ENCODE measurements around the gene LPP. TPM values are rescaled to one million over a fixed set of nuclear protein-coding genes. Genes with fewer than 3 reads are reported as not detected.
"Not testable (repeated sequence)": the region's sequence is repeated elsewhere in the genome, so short reads cannot be mapped to it uniquely, and the experiment has no call there.

The LPP gene
- total RNA-seq, 3 donors from 2014 or later = 262 to 816 (median 325) TPM

DNA sequence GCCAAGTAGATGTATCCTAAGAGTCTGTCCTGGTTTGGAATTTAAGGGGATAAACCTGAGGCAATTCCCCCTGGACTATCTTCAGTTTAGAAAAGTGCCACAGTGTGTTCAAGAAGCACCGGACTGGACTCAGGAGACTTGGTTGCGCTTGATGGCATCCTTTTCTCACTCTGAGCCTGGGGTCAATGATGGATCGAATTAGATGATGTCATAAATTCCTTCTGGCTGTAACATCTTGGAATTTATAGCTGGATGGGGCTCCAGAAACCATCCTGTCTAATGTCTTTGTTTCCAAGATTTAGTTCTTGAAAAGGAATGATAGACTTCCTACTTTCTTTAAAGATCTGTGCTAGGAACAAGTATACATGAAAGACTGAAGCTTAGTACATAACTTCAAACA is 280.6 kb downstream of the LPP start:
- DNase-seq (no peak), ATAC-seq (no peak)
- H3K36me3 ChIP-seq (ENCODE audit: low read depth) = no peaks in the 10 kb centered on the region
- intact Hi-C loops (cut with DNase I, micrococcal nuclease) = no loop called here
- TF ChIP-seq, protein P1, sequence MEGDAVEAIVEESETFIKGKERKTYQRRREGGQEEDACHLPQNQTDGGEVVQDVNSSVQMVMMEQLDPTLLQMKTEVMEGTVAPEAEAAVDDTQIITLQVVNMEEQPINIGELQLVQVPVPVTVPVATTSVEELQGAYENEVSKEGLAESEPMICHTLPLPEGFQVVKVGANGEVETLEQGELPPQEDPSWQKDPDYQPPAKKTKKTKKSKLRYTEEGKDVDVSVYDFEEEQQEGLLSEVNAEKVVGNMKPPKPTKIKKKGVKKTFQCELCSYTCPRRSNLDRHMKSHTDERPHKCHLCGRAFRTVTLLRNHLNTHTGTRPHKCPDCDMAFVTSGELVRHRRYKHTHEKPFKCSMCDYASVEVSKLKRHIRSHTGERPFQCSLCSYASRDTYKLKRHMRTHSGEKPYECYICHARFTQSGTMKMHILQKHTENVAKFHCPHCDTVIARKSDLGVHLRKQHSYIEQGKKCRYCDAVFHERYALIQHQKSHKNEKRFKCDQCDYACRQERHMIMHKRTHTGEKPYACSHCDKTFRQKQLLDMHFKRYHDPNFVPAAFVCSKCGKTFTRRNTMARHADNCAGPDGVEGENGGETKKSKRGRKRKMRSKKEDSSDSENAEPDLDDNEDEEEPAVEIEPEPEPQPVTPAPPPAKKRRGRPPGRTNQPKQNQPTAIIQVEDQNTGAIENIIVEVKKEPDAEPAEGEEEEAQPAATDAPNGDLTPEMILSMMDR (IDR thresholded peaks at IDR 0.05) = no peak
- H3K4me3 ChIP-seq = no peak overlapping the region
- H3K4me1 ChIP-seq (ENCODE audit: low read depth) = peaks cover 26% of the 10 kb centered on the region
- H3K9me3 ChIP-seq = no peaks in the 10 kb centered on the region

DNA sequence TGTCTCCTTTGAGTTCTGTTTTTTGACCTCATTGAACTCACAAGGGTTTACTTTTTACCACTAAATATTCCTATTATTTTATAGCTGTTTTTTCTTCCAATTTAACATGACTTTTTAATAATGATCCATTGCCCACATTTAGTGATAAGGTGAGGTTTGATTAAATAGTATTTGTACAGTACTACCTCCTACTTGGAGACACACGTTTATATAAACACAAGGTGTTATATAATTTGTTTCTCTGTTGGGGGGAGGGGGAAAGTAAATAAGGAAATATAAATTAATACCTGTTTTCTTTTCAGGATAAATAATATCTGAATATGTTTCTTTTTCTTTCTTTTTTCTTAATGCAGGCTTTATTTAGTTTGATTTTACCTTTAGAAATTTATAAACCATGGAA is 281.3 kb downstream of the LPP start:
- Histone ChIP-seq H3K4me1 (ENCODE audit: low read depth) (peaks cover 23% of the 10 kb centered on the region), H3K36me3 (ENCODE audit: low read depth) (no peaks in the 10 kb centered on the region), H3K9me3 (no peaks in the 10 kb centered on the region), H3K4me3 (no peak overlapping the region)
- ATAC-seq = no peak
- intact Hi-C loops (cut with DNase I, micrococcal nuclease) = no loop called here
- TF ChIP-seq, protein P1 (IDR thresholded peaks at IDR 0.05) = no peak
- DNase-seq = no peak

DNA sequence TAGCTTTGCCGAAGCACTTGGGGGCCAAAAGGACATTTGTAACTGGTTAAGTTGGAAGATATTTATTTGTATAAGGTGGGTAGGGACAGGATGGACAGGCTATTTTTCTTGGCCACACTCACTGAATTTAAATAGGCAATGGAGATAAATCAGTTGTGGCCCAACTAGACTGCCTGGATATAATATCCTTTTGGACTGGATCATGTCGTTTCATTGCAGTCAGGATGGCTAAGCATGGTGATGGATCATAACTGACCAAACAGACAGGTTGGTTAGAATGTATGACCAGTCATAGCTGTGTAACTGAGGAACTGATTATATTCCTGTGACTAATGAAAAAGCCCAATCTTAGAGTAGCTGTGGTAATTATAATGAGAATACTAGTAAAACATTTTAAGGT is 284.0 kb downstream of the LPP start:
- H3K4me3 ChIP-seq = no peak overlapping the region
- no peaks in the 10 kb centered on the region for H3K36me3 ChIP-seq (ENCODE audit: low read depth)
- H3K4me1 ChIP-seq (ENCODE audit: low read depth) = peaks cover 6% of the 10 kb centered on the region
- intact Hi-C loops (cut with DNase I, micrococcal nuclease) = no loop called here
- TF ChIP-seq, protein P1 (IDR thresholded peaks at IDR 0.05) = no peak
- no peak for DNase-seq
- ATAC-seq = no peak
- no peaks in the 10 kb centered on the region for H3K9me3 ChIP-seq

GRCh38 chr3:188439080-188439479 is 285.1 kb downstream of the LPP start:
- H3K4me3 ChIP-seq = no peak overlapping the region
- H3K4me1 ChIP-seq (ENCODE audit: low read depth) = no peaks in the 10 kb centered on the region
- no peak for DNase-seq
- no peaks in the 10 kb centered on the region for H3K36me3 ChIP-seq (ENCODE audit: low read depth)
- no peaks in the 10 kb centered on the region for H3K9me3 ChIP-seq
- peak; percentile 88 for ATAC-seq
- TF ChIP-seq, protein P1 (IDR thresholded peaks at IDR 0.05) = no peak
- intact Hi-C loops (cut with DNase I, micrococcal nuclease) = no loop called here

GRCh38 chr3:188440340-188440972 is 286.5 kb downstream of the LPP start:
- intact Hi-C loops (cut with DNase I, micrococcal nuclease) = no loop called here
- Histone ChIP-seq H3K9me3 (no peaks in the 10 kb centered on the region), H3K36me3 (ENCODE audit: low read depth) (no peaks in the 10 kb centered on the region), H3K4me1 (ENCODE audit: low read depth) (no peaks in the 10 kb centered on the region), H3K4me3 (no peak overlapping the region)
- TF ChIP-seq, protein P1 (IDR thresholded peaks at IDR 0.05) = no peak
- ATAC-seq = no peak
- DNase-seq = no peak

GRCh38 chr3:188442430-188442829 is 288.5 kb downstream of the LPP start:
- intact Hi-C loops (cut with DNase I, micrococcal nuclease) = no loop called here
- no peak overlapping the region for H3K4me3 ChIP-seq
- no peak for ATAC-seq
- no peak for DNase-seq
- TF ChIP-seq, protein P1 (IDR thresholded peaks at IDR 0.05) = no peak
- H3K4me1 ChIP-seq (ENCODE audit: low read depth) = peaks cover 2% of the 10 kb centered on the region
- H3K36me3 ChIP-seq (ENCODE audit: low read depth) = no peaks in the 10 kb centered on the region
- H3K9me3 ChIP-seq = no peaks in the 10 kb centered on the region

GRCh38 chr3:188445175-188445574 is 291.2 kb downstream of the LPP start:
- H3K9me3 ChIP-seq; H3K4me1 ChIP-seq (ENCODE audit: low read depth); intact Hi-C loops (cut with DNase I, micrococcal nuclease); H3K36me3 ChIP-seq (ENCODE audit: low read depth); DNase-seq; H3K4me3 ChIP-seq; ATAC-seq: not testable (repeated sequence)
